ELF-1 (cell line): ENCODE results near the gene SPPL3.
"Not testable (repeated sequence)": the region's sequence is repeated elsewhere in the genome, so short reads cannot be mapped to it uniquely, and the experiment has no call there.

Experiments
- DNase-seq: peaks from one replicate; pipeline ENCODE4 v3.0.0-alpha.2; 2016; ENCODE audit warnings: low read depth, low spot score

SPPL3 gene

DNA sequence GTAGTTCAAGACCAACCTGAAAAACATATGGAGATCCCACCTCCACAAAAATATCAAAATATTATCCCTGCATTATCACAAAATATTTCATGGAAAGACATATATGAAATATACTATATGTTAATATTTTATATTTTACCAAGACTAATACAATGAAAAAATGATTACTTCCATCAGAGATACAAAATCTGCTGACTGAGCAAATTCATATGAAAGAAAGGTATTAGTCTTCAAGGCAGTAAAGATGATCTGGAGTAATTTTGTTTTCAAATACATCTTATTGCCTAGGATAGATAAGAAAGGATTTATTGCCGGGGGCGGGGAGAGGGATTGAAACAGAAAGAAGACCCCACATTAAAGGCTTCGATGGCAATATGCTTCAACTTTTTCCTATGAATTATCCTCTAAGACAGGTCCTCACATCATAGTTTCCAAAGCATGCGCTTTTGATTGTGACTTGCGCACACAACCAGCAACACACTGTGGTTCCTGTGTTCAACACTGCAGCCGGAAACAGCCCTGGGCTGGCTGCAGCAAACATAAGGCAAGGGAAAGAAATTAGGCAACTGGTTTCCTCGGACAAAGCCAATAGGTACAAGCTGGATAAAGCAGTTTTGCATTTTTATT is 83.2 kb downstream of the SPPL3 start:
- no peak for DNase-seq

DNA sequence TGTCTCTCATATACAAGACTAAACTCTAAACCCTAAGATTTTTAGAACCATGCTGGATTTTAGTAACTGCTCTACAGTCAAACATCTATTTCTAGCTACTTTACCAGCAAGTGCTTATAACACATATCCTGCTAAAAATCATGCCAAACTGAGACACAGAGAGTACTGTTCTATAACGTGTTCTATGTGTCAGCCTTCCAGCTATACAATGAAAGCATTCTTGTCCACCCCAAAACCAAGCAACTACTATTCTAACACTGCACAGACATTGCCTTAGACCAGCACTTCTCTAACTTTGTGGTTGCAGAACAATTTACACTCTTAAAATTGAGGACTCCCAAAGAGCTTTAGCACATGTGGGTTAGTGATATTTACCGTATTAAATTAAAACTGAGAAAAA is 85.7 kb downstream of the SPPL3 start:
- no peak for DNase-seq

DNA sequence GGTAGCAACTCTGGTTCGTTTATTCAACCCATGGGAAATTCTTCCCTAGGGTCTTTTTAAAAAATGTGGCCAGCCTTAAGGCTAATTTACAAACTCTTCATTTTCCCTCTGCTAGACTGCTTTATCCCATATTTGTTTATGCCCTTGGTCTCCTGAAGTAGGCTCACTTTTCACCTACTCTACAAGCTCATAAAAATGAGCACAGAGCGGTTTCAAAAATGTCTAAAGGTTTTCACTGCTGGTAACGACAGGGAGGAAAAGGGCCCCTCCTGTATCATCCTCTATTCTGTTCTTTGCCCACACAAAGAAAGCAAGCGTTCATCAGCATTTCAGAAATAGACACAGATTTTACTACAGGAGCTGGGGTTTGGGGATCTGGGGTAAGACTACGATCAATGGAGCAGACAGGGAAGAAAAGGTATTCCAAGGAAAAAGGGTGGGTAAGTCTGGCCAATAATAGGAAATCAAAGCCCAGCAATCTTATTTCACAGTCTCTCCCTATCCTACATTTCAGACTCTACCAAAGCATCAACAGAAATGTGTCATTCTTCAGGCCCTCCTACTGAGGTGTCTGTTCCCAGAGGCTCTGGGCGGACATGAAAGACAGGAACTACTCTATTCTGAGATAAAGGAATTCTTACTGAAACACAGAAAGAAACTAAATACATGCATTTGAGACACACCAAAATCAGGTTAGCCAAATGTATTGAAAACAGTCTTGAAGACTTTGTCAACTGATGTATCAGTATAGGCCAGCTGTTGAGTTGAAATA is 86.4 kb downstream of the SPPL3 start:
- peak; percentile 29 for DNase-seq

DNA sequence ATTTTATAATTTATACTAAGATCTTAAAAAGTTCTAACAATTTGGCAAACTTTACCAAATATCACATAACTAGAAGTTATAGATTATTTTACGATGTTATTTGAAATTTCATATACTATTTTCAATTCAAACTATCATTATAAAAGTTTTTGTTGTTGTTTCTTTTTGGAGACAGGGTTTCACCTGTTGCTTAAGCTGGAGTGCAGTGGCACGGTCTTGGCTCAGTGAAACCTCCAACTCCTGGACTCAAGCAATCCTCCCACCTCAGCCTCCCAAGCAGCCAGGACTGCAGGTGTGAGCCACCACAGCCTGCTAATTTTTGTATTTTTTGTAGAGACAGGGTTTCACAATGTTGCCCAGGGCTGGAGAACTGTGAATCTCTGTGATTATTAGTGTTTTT is 87.8 kb downstream of the SPPL3 start:
- DNase-seq: no peak

DNA sequence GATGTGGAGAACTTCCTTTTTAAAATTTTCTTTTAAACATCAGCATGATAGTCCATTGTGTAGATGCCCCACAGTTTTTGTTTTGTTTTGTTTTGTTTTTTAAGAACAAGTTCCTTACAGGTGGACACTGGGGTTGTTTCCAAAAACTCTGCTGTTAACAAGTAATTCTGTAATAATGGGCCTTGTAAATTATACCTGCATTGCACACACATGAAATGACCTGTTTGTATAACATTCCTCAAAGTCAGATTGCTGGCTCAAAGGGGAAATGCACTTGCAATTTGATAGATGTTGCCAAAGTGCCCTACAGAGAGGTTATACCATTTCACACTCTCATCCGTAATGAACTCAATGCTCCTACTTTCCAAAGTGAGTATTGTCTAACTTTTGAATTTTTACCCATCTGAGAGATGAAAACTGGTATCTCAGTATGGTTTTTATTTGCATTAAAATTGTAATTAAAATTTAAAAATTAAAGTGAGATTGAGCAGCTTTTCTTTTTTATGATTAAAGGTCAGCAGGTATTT is 89.2 kb downstream of the SPPL3 start:
- no peak for DNase-seq

DNA sequence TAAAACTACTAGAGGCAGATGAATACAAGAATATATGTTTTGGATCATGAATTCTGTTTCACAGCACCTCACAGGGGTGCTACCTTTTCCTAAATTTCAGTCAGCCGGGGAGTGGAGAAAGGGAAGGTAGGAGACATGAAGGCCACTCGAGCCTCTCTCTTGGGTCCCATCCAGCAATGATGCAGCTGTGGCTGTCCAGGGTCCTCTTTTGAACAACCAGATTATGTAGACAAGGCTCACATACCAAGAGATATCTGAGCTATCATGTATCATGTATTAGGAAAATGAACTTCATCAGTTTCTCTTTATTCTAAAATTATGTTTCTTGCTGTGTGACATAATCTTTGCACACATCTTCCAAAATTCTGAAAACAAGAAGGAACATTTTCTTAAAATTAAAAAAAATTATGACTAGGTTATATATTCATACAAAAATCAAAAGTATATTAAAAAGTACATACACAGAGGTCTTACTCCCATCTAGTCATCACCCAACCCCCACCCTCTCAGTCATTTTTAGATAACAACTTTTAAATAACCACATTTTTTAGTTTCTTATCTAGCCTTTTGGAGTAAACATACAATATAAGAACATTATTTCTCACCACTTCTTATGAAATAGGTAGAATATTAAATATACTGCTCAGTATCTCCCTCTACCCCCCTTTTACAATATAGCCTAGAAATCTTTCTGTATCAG is 89.8 kb downstream of the SPPL3 start:
- no peak for DNase-seq

DNA sequence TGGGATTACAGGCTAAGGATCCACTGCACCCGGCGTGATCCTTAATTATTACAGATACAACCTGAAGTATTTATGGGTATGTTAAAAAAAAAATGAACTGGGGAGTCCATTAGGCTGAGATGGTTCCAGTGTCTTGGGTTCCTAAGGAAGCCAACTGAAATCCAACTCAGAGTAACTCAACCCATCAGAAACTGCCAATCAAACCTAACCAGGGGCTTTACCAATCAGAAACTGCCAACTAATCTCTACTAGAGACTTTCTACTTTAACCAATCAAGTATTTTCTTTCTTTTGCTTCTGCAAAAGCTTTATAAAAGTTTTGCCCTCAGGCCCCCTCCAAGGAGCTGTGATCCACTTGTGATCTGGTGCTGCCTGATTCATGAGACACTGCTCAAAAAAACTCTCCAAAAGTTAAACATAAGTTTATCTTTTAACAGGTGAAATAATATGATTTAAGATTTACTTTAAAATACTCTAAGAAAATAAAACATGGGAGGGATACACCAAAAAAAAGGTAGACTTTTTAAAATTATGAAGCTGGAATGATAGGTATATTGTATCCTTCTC is 90.5 kb downstream of the SPPL3 start:
- DNase-seq: no peak

DNA sequence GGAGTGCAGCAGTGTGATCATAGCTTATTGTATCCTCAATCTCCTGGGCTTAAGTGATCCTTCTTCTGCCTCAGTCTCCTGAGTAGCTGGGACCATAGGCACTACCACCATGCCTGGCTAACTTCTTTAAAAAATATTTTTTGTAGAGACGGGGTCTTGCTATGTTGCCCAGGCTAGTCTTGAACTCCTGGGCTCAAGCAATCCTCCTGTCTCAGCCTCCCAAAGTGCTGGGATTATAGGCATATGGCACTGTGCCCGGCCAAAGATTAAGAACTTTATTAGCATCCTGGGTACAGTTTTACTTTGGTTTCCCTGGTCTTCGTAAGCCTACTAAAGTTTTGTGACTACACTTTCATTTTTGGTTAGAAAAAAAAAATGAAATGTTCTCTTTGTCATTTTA is 94.1 kb downstream of the SPPL3 start:
- no peak for DNase-seq

DNA sequence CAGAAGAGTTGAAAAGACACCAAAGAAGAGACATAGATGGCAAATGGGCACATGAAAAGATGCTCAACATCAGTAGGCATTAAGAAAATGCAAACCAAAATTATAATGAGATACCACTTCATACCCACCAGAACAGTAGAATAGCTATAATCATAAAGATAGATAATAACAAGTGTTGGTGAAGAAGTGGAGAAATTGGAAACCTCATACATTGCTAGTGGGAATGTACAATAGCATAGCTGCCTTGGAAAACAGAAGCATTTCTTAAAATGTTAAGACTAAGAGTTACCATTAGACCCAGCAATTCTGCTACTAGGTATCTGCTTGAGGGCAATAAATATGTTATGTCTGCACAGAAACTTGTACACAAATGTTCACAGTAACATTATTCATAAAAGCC is 99.7 kb downstream of the SPPL3 start:
- DNase-seq: no peak

DNA sequence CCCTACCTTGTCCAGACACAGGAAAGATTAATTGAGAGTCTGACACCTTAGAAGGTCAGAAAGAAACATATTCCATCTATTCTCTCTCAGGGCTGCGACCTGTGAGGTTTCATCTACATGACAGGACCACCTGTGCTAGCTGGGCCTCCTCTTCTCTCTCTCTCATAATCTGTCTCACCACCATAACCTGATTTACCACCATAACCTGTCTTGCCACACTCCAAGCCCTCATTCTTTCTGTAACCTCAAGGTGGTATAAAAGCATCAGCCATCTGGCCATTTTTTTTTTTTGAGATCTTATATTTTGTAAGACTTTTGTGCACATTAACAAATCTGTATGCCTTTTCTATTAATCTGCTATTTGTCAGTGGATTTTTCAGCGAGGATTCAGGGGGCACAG is 103.0 kb downstream of the SPPL3 start:
- DNase-seq: no peak

DNA sequence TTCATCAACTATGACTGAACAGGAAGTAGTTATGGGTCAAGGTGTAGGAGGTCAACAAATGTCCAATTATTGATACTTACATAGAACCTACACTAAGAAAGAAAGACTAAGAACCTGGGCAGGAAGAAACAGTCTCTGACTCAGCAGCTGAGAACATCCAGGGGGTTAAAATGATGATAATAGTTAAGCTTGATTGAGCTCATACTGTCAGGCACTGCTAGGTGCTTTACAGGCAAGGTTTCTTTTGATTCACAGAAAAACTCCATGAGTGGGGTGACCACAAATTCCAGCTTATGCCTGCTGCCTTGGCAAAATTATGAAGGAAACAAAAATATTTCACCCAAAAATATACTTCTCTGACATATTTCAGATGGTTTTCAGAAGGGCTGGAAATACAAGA is 103.5 kb downstream of the SPPL3 start:
- DNase-seq: no peak

DNA sequence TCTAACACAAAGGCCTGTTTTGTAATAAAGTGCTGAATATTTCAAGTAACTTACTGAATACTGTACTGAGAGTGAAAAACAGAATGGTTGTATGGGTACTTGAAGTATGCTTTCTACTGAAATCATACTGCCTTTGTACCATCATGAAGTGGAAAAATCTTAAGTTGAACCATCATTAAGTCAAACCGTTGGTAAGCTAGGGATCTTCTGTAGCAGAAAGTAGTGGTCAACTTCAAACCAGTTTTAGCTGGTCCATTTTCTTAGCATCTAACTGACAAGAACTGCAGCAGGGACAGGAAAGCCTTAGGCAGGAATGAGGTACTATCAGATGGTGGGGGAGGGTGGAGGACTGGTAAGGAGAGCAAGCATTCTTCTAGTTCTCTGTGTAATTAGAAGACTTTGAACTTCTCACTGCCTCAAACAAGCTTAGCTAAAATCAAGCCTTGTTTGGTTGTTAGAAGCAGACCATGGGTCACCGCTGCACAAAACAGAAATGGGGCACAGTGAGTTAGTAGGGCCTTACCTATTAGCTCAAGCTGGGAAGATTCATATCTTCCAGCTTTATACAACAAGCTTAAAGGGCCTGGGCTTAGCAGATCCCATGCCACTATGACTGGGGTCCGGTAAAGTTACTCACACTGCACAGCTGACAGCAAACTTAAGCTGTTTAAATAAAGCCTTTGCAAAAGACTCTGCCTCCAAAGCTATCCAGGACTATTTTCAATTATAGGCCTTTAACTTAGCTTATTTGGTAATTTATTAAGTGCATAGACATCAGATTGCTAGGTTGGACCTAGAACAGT is 104.7 kb downstream of the SPPL3 start:
- DNase-seq: peak; percentile 54

DNA sequence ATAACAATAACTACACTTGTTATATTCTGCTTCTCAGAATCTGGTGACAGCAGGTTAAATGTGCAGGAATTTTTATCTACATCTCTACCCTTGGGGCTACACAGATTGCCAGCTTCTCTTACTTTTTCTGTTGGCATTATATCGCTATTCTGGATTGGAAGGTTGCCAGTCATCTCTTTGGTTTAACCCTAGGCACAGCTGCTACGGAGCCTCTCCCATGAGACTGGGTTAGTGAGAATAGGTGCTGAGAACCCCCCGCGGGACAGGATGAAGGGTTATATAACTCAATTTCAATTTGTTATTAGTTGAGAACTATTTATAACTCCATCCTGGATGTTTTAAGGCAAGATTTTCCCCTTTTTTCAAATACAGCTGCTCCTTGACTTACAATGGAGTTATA is 105.5 kb downstream of the SPPL3 start:
- no peak for DNase-seq

DNA sequence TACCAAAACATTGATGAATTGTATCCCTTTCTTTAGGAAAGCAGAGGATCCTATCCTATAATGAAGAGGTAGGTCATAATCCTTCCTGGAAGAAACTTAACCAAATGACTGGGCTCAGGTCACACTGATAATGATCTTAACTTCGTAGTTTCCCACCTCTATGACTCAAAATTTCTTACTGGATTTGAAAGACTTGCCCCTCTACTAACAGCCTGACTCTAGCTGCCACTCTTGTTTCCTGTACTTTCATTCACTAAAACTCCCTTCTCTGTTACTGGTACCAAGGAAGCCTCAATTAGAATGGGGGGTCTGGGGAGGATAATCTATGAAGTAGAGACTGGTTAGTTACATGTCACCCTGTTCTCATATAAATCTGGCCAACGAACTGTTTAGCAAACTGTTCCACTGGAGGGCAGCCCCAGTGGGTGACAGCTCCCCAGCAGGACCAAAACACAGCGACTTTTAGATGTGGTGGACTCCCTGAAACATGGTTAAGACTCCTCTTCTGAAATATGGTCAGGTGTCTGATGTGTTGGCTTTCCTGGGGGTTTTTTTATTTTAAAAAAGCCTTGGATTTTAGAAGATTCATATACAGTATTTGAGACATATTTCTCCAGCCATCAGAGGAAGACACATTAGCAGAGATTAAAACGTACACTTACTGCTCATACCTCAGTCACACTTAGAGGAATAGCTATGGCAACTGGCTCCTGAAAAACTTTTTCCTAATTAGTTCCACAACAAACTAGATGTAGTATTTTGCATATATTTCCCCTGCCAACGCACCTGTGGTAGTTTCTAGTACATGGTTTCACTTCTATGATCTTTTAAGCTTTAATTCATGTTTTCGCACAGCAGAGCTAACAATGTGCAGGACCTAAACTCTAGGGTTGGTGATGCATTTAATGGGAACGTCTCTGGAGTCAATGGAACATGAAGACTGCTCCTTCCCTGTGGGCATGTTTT is 106.2 kb downstream of the SPPL3 start:
- no peak for DNase-seq

DNA sequence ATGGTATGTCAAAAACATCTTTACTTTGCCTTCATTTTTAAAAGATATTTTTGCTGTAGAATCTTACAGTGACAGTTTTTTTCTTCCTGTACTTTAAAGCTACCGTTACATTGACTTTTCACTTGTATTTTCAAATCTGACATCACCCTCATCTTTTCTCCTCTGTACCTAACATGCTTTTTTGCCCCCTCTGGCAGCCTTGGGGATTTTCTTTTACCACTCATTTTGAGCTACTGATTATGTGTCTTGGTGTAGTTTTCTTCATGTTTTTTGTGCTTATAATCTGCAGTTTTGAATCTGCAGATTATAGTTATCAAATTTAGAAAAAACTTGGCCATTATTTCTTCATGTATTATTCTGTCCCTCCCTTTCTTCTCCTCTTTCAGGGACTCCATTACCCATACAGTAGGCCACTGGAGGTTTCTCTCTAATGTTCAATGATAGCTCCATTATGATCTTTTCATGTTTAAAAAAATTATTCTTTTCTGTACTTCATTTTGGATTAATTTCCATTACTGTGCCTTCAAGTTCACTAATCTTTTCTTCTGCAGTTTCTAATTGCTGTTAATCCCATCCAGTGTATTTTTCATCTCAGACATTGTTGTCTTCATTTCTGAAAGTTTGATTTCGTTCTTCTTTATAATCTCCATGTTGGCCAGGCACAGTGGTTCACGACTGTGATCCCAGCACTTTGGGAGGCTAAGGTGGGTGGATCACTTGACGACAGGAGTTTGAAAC is 108.5 kb downstream of the SPPL3 start:
- DNase-seq: no peak

DNA sequence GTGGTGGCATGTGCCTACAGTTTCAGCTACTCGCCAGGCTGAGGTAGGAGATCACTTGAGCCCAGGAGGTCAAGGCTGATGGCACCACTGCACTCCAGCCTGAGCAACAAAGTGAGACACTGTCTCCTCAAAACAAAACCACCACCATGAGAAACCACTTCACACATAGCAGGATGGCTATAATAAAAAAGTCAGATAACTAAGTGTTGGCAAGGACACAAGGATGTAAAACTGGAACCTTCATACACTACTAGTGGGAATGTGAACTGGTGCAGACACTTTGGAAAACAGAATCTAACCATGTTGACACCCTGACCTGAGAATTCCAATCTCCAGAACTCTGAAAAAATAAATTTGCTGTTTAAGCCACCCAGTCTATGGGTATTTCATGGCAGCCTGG is 110.8 kb downstream of the SPPL3 start:
- no peak for DNase-seq

DNA sequence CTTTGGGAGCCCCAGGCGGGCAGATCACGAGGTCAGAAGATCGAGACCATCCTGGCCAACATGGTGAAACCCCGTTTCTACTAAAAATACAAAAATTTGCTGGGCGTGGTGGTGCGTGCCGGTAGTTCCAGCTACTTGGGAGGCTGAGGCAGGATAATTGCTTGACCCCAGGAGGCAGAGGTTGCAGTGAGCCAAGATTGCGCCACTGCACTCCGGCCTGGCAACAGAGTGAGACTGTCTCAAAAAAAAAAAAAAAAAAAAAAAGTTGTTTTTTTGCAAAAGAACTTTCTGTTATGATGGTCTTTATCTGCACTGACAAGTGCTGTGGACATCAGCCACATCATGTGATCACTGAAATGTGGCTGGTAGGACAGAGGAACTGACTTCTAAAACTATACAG is 111.7 kb downstream of the SPPL3 start:
- not testable (repeated sequence) for DNase-seq

DNA sequence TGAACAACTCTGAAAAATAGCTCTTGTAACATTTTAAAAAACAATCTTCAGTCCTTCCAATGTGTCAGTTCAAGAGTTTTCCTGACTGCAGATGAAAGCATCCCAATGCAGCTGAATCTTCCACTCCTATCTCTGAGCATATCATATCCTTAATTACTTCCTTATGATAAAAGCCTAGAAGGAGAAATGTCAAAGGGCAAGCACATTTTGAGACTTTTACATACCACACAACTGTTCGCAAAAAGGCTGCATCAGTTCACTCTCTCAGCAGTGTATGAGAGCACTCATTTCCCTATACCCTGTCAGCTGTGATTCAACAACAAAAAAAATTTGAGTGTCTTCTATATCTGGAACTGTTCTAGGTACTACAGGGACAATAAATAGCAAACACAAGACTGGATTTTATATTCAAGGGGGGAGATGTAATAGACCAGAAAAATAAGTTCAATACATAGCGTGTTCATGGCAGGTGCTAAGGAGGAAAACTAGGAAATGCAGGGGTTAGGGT is 112.4 kb downstream of the SPPL3 start:
- DNase-seq: no peak

DNA sequence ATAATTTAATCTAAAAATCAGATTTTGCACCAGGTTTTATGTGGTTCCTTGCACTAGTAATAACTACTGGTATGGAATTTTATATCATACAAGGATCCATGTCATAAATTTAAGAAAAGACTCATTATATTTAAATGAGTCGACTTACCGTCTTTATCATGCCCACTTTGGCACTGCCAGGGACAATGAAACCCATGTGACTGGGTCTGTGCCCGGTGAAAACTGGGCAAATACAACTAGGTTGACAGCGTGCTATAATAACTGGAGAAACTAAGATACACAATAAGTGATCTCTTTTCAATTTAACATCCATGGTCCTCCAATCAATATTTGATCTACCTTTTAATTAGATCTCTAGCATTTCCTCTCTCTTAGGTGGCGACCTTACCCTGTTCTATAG is 114.0 kb downstream of the SPPL3 start:
- no peak for DNase-seq
